NOMO-1 treated with dmso at 0.1 percent for 144 hours (cell line): ENCODE results near the gene UROC1.
A peak's percentile ranks its signal among the peaks of the same experiment; 100 is the strongest.

Experiments
- DNase-seq: peaks from one replicate; lab custom pipeline; 2025; ENCODE audit not compliant: unreplicated experiment; lab: John Stamatoyannopoulos, UW

Gene UROC1

DNA sequence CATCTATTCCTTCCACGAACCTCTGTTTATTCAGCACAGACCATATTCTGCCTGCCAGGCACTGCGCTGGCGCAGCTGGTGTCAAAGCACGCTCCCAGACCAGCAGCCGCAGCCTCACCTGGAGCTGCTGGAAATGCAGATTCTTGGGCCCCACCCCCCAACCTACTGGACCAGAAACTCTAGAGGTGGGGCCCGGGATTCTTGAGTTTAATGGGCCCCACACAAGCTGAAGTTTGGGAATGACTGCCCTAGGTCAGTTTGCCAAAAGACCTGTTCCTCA lies 13.4 kb upstream of the UROC1 start:
- no peak for DNase-seq

- peak; percentile 94 for DNase-seq
These were observed 12.8 kb upstream of the UROC1 start for GRCh38 chr3:126530171-126531050.

GRCh38 chr3:126529585-126530170 lies 12.1 kb upstream of the UROC1 start:
- no peak for DNase-seq

DNA sequence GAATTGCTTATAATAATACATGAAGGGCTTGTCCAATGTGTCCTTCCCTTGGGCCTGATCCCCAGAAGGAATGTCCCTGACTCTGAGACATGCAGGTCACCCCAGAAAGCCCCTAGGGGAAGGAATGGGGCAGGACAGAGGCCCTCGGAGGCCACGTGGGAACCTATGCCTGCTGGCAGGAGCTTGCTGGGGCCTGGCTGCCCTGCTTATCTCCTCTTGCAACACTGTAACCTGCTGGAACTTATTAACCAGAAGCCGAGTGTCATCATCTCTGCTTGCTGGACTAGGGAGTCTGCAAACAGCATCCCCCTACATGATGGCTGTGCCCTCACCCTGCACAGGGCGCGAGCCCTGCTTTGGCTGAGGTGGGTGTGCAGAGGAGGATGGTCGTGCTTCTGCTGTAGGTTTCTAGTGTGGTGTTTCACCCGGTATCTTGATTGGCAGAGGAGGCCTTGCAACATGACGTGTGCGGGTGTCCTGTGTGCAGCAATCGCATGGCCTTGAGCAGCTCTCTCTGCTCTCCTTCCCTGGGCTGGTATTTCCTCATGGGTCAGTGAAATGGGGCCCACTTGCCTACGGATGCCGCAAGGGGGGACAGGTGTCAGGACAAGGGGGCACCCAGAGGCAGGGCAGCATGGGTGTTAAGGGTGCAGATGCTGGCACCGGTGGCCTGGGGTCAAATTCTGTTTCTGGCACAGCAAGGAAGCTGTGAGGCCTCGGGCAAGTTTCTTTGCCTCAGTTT lies 11.4 kb upstream of the UROC1 start:
- peak; percentile 66 for DNase-seq

DNA sequence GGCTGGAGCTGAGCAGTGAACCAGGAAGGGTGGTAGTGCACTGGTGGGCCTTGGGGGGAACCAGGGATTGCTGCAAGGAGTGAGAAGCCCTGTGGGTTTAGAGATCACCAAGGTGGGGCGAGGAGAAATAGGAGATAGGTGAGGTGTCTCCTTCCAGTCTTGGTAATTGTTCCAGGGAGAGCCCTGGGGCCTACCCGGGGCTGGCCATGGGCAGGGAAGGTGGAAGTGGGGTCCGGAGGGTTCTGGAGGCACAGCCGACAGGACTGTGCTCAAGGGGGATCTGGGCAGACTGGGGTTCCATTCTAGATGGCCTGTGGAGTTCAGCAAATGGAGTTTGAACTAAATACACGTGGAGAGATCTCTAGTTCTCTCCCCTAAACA lies 10.8 kb upstream of the UROC1 start:
- no peak for DNase-seq

DNA sequence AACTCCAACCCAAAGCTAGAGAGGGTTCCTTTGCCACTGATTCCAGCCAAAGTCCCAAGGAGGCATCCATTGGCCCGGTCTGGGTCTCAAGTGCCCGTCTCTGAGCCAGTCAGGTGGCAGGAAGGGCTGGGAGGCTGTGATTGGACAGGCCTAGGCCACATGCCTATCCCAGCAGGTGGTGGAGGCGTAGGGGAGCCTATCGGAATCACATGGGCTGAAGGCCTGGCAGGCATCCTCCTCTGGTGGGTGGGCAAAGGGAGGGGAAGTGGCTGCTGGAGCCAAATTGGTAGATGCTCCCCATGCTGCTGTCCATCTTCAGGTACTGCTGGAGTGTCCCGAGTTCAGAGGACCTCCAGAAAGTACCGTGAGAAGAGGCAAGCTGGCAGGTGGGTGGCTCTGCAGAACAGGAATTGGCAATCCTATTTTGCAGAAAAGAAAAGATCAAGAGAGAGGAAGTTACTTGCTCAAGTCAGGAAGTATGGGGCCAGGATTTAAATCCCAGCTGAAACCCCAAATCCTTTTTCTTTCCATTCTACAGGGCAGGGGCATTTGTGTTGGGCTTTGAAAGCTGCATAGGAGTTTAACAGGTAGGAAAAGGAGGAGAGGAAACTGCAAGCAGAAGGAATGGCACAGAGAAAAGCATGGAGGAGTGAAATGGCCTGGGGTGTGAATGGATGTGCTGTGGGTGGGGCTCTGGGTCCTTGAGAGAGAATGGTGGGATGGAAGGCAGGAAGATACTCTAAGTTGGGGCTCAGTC lies 10.1 kb upstream of the UROC1 start:
- DNase-seq, result no peak

- DNase-seq, result no peak
These were observed 9.4 kb upstream of the UROC1 start for GRCh38 chr3:126527006-126527405.

DNA sequence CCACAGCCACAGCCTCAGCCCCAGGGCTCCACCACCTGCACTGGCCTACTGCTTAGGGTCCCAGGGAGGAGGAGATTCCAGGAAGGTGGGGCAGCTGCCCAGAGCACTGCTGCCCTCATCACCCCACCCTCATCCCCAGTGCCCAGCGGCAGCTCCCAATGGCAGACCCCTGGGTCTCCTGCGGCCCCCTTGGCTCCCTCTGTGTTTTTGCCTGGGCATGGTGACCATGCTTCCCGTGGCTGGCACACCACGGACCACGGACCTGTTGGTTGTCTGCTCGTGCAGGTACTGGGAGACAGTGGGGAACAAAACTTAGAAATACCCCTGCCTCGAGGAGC lies 9.1 kb upstream of the UROC1 start:
- DNase-seq, result no peak

DNA sequence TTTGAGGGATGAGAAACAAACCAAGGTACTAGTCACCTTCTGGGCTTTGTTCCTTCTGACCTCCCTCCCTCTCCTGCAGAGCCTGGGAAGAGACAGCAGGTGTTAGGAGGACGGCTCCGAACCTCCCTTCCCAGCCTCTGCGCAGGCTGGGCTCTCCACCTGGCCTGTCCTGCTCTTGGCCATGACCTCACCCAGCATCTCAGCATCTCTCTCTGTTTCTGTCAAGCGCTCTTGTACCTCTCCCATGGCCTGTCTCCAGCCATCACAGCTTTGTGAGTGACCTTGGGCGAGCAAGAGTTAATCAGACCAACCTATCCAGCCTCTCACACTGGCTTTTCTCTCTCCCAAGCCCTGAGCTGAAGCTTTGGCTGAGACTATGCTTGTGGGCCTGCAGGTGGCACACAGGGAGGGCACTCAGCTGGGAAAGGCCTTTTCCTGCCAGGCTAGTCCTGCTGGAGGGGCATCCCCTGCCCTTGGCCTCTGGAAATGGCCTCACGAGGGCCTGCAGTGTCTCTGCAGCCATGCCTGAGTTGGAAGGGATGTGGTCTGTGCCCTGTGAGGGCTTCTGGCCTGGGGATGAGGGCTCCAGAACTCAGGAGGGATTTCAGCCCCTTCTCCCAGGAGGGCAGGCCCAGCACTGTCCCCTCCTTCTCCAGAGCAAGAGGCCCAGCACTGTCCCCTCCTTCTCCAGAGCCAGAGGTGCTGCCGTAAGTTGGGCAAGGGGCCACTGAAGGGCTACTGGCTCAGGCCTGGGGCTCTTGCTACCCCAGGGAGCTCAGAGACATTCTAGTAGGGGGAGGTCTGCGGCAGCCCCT lies 8.5 kb upstream of the UROC1 start:
- DNase-seq, result no peak

DNA sequence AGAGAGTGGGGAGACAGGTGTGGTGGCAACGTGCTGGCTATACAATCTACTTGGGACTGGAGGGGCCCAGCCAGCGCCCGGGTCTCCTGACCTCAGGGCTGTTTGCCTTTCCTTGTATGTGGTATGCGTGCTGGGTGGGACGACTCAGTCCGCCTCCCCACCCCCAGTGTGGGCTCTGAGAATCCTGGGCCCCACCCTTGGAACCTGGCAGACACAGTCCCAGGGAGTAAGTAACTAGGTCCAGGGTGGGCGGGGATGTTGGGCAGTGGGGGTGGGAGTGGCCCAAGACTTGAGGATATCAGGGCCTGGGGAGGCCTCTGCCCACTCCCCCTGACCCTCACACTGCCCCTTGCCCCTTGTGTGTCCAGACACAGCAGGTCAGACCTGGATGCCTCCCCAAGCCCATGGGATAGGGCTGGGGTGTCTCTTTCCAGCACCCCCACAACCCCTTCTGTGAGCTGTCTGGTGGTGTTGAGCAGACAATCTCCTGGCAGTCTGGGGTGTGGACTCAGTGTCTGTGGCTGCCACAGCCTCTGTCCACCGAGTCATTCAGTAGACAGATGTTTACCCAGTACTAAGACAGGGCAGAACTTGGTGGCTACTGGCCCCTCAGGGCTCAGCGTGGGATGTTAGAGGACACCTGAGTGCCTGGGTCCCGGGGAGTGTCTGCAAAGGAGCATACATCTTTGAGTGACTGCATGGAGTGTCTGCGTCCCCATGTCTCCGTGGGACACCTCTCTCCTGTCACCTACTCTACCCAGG lies 7.7 kb upstream of the UROC1 start:
- no peak for DNase-seq

GRCh38 chr3:126524429-126524988 lies 6.9 kb upstream of the UROC1 start:
- peak; percentile 53 for DNase-seq

DNA sequence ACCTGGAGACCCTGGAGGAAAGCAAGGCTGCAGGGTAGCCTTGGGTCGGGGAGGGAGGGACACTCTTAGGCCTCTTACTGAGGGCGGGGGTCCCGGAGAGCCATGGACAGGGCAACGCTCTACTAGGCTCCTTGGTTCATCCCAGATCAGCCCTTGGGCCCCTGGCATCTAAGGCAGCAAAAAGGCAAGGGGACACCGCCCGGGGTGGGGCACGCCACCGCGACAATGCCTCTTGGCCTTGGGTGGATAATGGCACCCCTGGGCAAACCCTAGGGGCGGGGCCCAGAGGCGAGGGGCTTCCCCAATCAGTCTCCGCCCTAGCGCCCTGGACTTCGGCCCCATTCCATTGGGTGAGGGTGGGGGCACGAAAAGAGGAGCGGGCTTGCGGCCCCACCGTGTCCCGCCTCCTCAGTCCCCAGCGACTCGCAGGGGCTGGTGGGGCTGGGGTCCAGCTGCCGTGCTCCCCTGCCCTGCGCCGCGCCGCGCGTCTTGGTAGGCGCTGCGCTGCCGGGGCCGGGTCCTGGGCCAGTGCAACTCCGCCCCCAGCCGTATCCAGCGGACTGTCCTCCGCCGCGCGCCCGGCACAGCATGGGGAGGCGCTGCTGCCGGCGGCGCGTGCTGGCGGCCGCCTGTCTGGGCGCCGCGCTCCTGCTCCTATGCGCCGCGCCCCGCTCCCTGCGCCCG lies 6.3 kb upstream of the UROC1 start, which contains the start of gene CHST13:
CHST13 (plus strand) TSS at position 411 of the 684 bp plus-strand sequence; CDS start at position 589, 178 bp downstream.
- peak; percentile 56 for DNase-seq

GRCh38 chr3:126522363-126522788 lies 4.8 kb upstream of the UROC1 start:
- DNase-seq, result peak; percentile 7

- DNase-seq, result no peak
These were observed 3.7 kb upstream of the UROC1 start for GRCh38 chr3:126521122-126521891.

- DNase-seq, result no peak
These were observed 2.2 kb upstream of the UROC1 start for GRCh38 chr3:126519506-126520455.

DNA sequence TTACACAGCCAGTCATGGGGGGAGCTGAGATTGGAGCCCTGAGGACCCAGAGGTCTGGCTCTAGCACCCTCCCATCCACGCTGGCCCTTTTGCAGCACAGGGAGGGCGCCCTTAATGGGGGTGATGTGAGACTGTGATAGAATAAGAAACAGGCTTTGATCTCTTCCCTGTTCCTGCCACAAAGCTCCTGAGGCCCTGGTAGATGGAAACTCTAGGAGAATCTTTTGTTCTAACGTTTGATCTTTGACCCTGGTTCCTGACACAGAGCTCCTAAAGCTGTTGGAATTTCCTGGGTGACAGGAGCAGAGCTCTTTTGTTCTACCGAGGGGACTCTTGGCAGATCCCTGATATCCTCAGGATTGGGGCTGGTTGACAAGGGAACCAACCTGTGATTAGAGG lies 1.2 kb upstream of the UROC1 start:
- no peak for DNase-seq
